GM12878 (cell line): ENCODE measurements around the gene UBASH3A. TPM values are rescaled to one million over a fixed set of nuclear protein-coding genes. Genes with fewer than 3 reads are reported as not detected.

Experiments
- ATAC-seq: fragments of 200-7000 bp; cut with Tn5 transposase; 3 replicates; pipeline ENCODE4 v1.9.1; 2020; ENCODE audit warnings: mild to moderate bottlenecking, moderate library complexity
- BruUV-seq: library from RNA; stranded (reverse); fragments of 400-500 nt; replicated peaks from 2 replicates; lab custom pipeline; 2021; lab: Mats Ljungman, UMichigan
- CTCF ChIA-PET: fragments of 300-600 bp; sonication (Branson Sonifier 250); formaldehyde crosslinking; extraction: SDS; loops from one replicate; lab custom pipeline; 2021; ENCODE audit warnings: inconsistent platforms; lab: Yijun Ruan, JAX
- POLR2A ChIA-PET: fragments of 350-600 bp; formaldehyde crosslinking; extraction: SDS; loops from one replicate; lab custom pipeline; 2021; ENCODE audit warnings: inconsistent platforms; lab: Charles Lee
- RAD21 ChIA-PET: fragments of 300-600 bp; sonication (Branson Sonifier 250); formaldehyde crosslinking; loops from one replicate; lab custom pipeline; 2023; ENCODE audit warnings: antibody characterized with exemption; ENCODE audit not compliant: unreplicated experiment; lab: Charles Lee
- SMC1A ChIA-PET: fragments of 300-600 bp; sonication (Branson Sonifier 250); formaldehyde crosslinking; loops from one replicate; lab custom pipeline; 2023; ENCODE audit not compliant: unreplicated experiment, uncharacterized antibody; lab: Charles Lee
- DNase-seq: peaks from one replicate; pipeline ENCODE4 v3.0.0-alpha.2; 2011; ENCODE audit warnings: low read depth, low spot score
- FAIRE-seq: peaks from 3 replicates; lab custom pipeline; 2011; peaks lifted over from hg19 to GRCh38; lab: Jason Lieb, UNC
- H2AFZ ChIP-seq: 2 replicates; pipeline ENCODE4 v1.6.0; 2011; ENCODE audit warnings: low read depth, low read length, control low read depth; ENCODE audit not compliant: control insufficient read depth
- H3K27ac ChIP-seq: 2 replicates; pipeline ENCODE4 v1.5.1; 2011; ENCODE audit warnings: control low read depth; ENCODE audit not compliant: control insufficient read depth, insufficient read depth
- H3K27me3 ChIP-seq, 2 experiments: replicated peaks in 1 of 2; 2 replicates each; pipeline versions ENCODE4 v1.6.0 to v1.6.1; 2011; ENCODE audit warnings: low read length in 1 of 2; ENCODE audit not compliant: control insufficient read depth in 2 of 2, insufficient read depth in 2 of 2
- H3K36me3 ChIP-seq, 2 experiments: 2 replicates each; pipeline ENCODE4 v1.5.1; 2011; ENCODE audit warnings: low read length in 1 of 2; ENCODE audit not compliant: control insufficient read depth in 2 of 2, insufficient read depth in 2 of 2
- H3K4me1 ChIP-seq: 2 replicates; pipeline ENCODE4 v1.6.1; 2011; ENCODE audit warnings: mild to moderate bottlenecking, low read length, moderate library complexity, mixed read lengths; ENCODE audit not compliant: control insufficient read depth, insufficient read depth
- H3K4me2 ChIP-seq: 2 replicates; pipeline ENCODE4 v1.6.0; 2011; ENCODE audit warnings: control low read depth; ENCODE audit not compliant: control insufficient read depth, insufficient read depth
- H3K4me3 ChIP-seq: fragments of 200-600 bp; sonication (generic); 2 replicates; pipeline ENCODE4 v1.5.1; 2016
- H3K79me2 ChIP-seq: 2 replicates; pipeline ENCODE4 v1.6.0; 2011; ENCODE audit warnings: low read length; ENCODE audit not compliant: control insufficient read depth, insufficient read depth
- H3K9ac ChIP-seq: 2 replicates; pipeline ENCODE4 v1.8.0; 2011; ENCODE audit warnings: low read length, control low read depth, mixed read lengths; ENCODE audit not compliant: control insufficient read depth, insufficient read depth
- H3K9me3 ChIP-seq: replicated peaks from 3 replicates; pipeline ENCODE4 v1.5.1; 2011; ENCODE audit warnings: mild to moderate bottlenecking, low read length; ENCODE audit not compliant: control insufficient read depth, insufficient read depth
- H4K20me1 ChIP-seq: 2 replicates; pipeline ENCODE4 v1.6.0; 2011; ENCODE audit not compliant: control insufficient read depth, insufficient read depth
- EP300 ChIP-seq, 2 experiments: fragments of 150-350 bp in 1 of 2; IDR thresholded peaks; 2 replicates each; pipeline ENCODE4 v1.6.1; 2011 to 2012; ENCODE audit warnings: low read depth in 2 of 2, low read length in 2 of 2, borderline replicate concordance in 1 of 2, improper control_type of control experiment in 1 of 2, inconsistent platforms in 1 of 2; ENCODE audit not compliant: control insufficient read depth in 1 of 2
- GATAD2B ChIP-seq: fragments of 450-650 bp; conservative IDR thresholded peaks from 2 replicates; pipeline ENCODE4 v1.6.1; 2017; ENCODE audit warnings: low read depth, mild to moderate bottlenecking, moderate library complexity
- KDM1A ChIP-seq: fragments of 200-600 bp; sonication (generic); IDR thresholded peaks from 2 replicates; pipeline ENCODE4 v1.6.1; 2016; ENCODE audit warnings: borderline replicate concordance
- NBN ChIP-seq: fragments of 450-650 bp; IDR thresholded peaks from 2 replicates; pipeline ENCODE4 v1.6.1; 2016
- PAX8 ChIP-seq: fragments of 450-650 bp; IDR thresholded peaks from 2 replicates; pipeline ENCODE4 v1.6.1; 2017; ENCODE audit warnings: mild to moderate bottlenecking, moderate library complexity
- RELA ChIP-seq: fragments of 450-650 bp; IDR thresholded peaks from 2 replicates; pipeline ENCODE4 v1.8.0; 2014; ENCODE audit warnings: borderline replicate concordance; ENCODE audit not compliant: partially characterized antibody
- RFX5 ChIP-seq: IDR thresholded peaks from 2 replicates; pipeline ENCODE4 v1.6.1; 2011; ENCODE audit warnings: low read depth, low read length, improper control_type of control experiment
- SMARCA5 ChIP-seq: fragments of 450-650 bp; IDR thresholded peaks from 2 replicates; pipeline ENCODE4 v1.6.1; 2017; ENCODE audit warnings: mild to moderate bottlenecking
- SMC3 ChIP-seq: IDR thresholded peaks from 2 replicates; pipeline ENCODE4 v1.6.1; 2011; ENCODE audit warnings: low read length, improper control_type of control experiment, borderline replicate concordance
- SUPT20H ChIP-seq: IDR thresholded peaks from 2 replicates; pipeline ENCODE4 v1.6.1; 2011; ENCODE audit warnings: low read depth, mild to moderate bottlenecking, low read length, moderate library complexity, borderline replicate concordance; ENCODE audit not compliant: control insufficient read depth
- TBL1XR1 ChIP-seq: IDR thresholded peaks from 2 replicates; pipeline ENCODE4 v1.6.1; 2012; ENCODE audit warnings: low read depth, low read length, improper control_type of control experiment
- YY1 ChIP-seq: IDR thresholded peaks from 2 replicates; pipeline ENCODE4 v1.6.1; 2011; ENCODE audit warnings: low read depth, mild to moderate bottlenecking, low read length
- ZNF24 ChIP-seq: fragments of 450-650 bp; IDR thresholded peaks from 2 replicates; pipeline ENCODE4 v1.6.1; 2017; ENCODE audit warnings: antibody characterized with exemption, mild to moderate bottlenecking
- ZNF687 ChIP-seq: fragments of 450-650 bp; IDR thresholded peaks from 2 replicates; pipeline ENCODE4 v1.6.1; 2017; ENCODE audit warnings: mild to moderate bottlenecking, moderate library complexity
- WGBS: methylation state at CpG from one replicate; pipeline ENCODE4 v1.1.6; 2016; ENCODE audit warnings: low lambda C conversion rate; ENCODE audit not compliant: insufficient replicate concordance, insufficient coverage; ENCODE audit errors: missing lambda C conversion rate; 5-methylcytosine and 5-hydroxymethylcytosine counted together
- in situ Hi-C: fragments of 300-500 bp; cut with MboI; formaldehyde crosslinking; loops from 9 replicates; pipeline ENCODE4 v1.14.3; 2018; ENCODE audit warnings: mixed read lengths
- intact Hi-C: fragments of 100-400 bp; cut with micrococcal nuclease; formaldehyde crosslinking; loops from one replicate; pipeline ENCODE4 v1.14.2; 2022; ENCODE audit not compliant: unreplicated experiment
- polyA plus RNA-seq, 11 experiments: library from polyadenylated mRNA; depleted of rRNA in 4 of 11; unstranded in 6 of 11; stranded (reverse) in 5 of 11; fragments of >200 nt; fragmentation: Nextera tagmentation in 4 of 11; fragmentation: Illumina TruSeq in 1 of 11; extraction: Ambion mirVana in 4 of 11; extraction: Trizol in 1 of 11; gene quantifications; 1 replicate in 1 of 11; 2 replicates in 10 of 11; pipeline versions ENCODE4 v1.2.1 to v1.2.3, GENCODE V29; 2011 to 2016; ENCODE audit warnings: inconsistent platforms in 2 of 11, missing spikeins in 2 of 11, low read depth in 1 of 11
- total RNA-seq, 4 experiments: library from RNA; depleted of rRNA in 3 of 4; stranded (reverse); fragments of >200 nt in 3 of 4; fragmentation: Illumina TruSeq in 1 of 4; extraction: Trizol in 1 of 4; gene quantifications; 2 replicates each; pipeline versions ENCODE4 v1.2.1 to v1.2.3, GENCODE V29; 2013 to 2021
- TF ChIP-seq, protein P1 (sequence below): fragments of 450-650 bp; IDR thresholded peaks from 2 replicates; pipeline ENCODE4 v1.6.1; 2018; ENCODE audit warnings: mild to moderate bottlenecking, low read depth, moderate library complexity; ENCODE audit not compliant: partially characterized antibody
- TF ChIP-seq, protein P2 (sequence below): IDR thresholded peaks from 2 replicates; pipeline ENCODE4 v1.6.1; 2011; ENCODE audit warnings: borderline replicate concordance, low read depth, mild to moderate bottlenecking, moderate library complexity, low read length; ENCODE audit not compliant: insufficient read depth, poor library complexity, severe bottlenecking

The UBASH3A gene
- total and polyA plus RNA-seq, 10 of the 15 experiments (the other 5 are each of a cell fraction or from before 2014, with no cell fraction given): 0.04 to 0.39 (median 0.23) TPM; not detected in 1

- WGBS: 91% methylated on average over 5 of the region's 5 CpGs
- CTCF ChIA-PET: interaction anchor here (1.0 to 2.8 kb wide), 4 partner anchors 10 to 145 kb away, joined by 3 to 20 read pairs (median 6); no protein-coding TSS in a partner anchor
- ATAC-seq (no peak), DNase-seq (no peak), FAIRE-seq (no peak)
- POLR2A ChIA-PET: interaction anchor here (2.2 to 3.1 kb wide), 2 partner anchors 12 to 31 kb away, joined by 16 to 27 read pairs; partner anchors contain the start of gene UBASH3A
- Histone ChIP-seq H3K9me3 (no peaks in the 10 kb centered on the region), H2AFZ (no peak overlapping the region), H3K4me3 (no peak overlapping the region), H3K36me3 (no peaks in the 10 kb centered on the region), H3K9ac (no peak overlapping the region), H3K4me1 (peaks cover 60% of the 10 kb centered on the region), H3K27me3 (no peaks in the 10 kb centered on the region), H4K20me1 (no peaks in the 10 kb centered on the region), H3K79me2 (peaks cover 12% of the 10 kb centered on the region), H3K27ac (peak overlapping the region; percentile 91; the same call in 1 of the 2 replicates), H3K4me2 (peak overlapping the region; percentile 14; the same call in 1 of the 2 replicates)
- RAD21 ChIA-PET: interaction anchor here (3.1 kb wide), 1 partner anchor 13 kb away, joined by 11 read pairs; the partner anchor contains the start of gene UBASH3A
- intact Hi-C loops (no loop called here), in situ Hi-C loops (no loop called here)
- SMC1A ChIA-PET: interaction anchor here (1.0 to 4.8 kb wide), 5 partner anchors 10 to 76 kb away, joined by 3 to 124 read pairs (median 19); partner anchors contain the start of gene UBASH3A
- BruUV-seq: no TSS peak
- TF ChIP-seq SMARCA5: no peak
- TF ChIP-seq EP300 (IDR thresholded peaks at IDR 0.05; ENCODE audit: borderline replicate concordance in 1 of 2, control insufficient read depth in 1 of 2, low read depth in 2 of 2, low read length in 2 of 2): no peak
- no peak for TF ChIP-seq GATAD2B
- no peak for TF ChIP-seq ZNF687
- TF ChIP-seq, protein P1, sequence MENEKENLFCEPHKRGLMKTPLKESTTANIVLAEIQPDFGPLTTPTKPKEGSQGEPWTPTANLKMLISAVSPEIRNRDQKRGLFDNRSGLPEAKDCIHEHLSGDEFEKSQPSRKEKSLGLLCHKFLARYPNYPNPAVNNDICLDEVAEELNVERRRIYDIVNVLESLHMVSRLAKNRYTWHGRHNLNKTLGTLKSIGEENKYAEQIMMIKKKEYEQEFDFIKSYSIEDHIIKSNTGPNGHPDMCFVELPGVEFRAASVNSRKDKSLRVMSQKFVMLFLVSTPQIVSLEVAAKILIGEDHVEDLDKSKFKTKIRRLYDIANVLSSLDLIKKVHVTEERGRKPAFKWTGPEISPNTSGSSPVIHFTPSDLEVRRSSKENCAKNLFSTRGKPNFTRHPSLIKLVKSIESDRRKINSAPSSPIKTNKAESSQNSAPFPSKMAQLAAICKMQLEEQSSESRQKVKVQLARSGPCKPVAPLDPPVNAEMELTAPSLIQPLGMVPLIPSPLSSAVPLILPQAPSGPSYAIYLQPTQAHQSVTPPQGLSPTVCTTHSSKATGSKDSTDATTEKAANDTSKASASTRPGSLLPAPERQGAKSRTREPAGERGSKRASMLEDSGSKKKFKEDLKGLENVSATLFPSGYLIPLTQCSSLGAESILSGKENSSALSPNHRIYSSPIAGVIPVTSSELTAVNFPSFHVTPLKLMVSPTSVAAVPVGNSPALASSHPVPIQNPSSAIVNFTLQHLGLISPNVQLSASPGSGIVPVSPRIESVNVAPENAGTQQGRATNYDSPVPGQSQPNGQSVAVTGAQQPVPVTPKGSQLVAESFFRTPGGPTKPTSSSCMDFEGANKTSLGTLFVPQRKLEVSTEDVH: no peak
- TF ChIP-seq NBN: no peak
- no peak for TF ChIP-seq PAX8
- TF ChIP-seq SUPT20H: no peak
- no peak for TF ChIP-seq RELA
- TF ChIP-seq SMC3: no peak
- no peak for TF ChIP-seq ZNF24
- TF ChIP-seq KDM1A: no peak
- TF ChIP-seq, protein P2, sequence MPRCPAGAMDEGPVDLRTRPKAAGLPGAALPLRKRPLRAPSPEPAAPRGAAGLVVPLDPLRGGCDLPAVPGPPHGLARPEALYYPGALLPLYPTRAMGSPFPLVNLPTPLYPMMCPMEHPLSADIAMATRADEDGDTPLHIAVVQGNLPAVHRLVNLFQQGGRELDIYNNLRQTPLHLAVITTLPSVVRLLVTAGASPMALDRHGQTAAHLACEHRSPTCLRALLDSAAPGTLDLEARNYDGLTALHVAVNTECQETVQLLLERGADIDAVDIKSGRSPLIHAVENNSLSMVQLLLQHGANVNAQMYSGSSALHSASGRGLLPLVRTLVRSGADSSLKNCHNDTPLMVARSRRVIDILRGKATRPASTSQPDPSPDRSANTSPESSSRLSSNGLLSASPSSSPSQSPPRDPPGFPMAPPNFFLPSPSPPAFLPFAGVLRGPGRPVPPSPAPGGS: no peak
- TF ChIP-seq YY1: no peak
- no peak for TF ChIP-seq RFX5
- no peak for TF ChIP-seq TBL1XR1
Observed at GRCh38 chr21:42391297-42391696, 12.4 kb upstream of the UBASH3A start.
